Measurements from ENCODE around the gene RELL2.

GRCh38 chr5:141637123-141637766 lies 448 bp downstream of the RELL2 start:
- TF ChIP-seq POLR2A (IDR thresholded peaks at IDR 0.05; ENCODE audit: low read length) (no peak), GATA1 (IDR thresholded peaks at IDR 0.05; ENCODE audit: low read depth, low read length) (no peak)

Measured in erythroblast (primary cell).